ENCODE results near the gene CCDC167.
A peak's percentile ranks its signal among the peaks of the same experiment; 100 is the strongest.
"Not testable (repeated sequence)": the region's sequence is repeated elsewhere in the genome, so short reads cannot be mapped to it uniquely, and the experiment has no call there.

The CCDC167 gene

GRCh38 chr6:37501632-37502491, 2.2 kb upstream of the CCDC167 start:
- no peak for TF ChIP-seq CTCF (IDR thresholded peaks at IDR 0.05; ENCODE audit: low read depth, low read length)

GRCh38 chr6:37500904-37501303, 1.2 kb upstream of the CCDC167 start:
- not testable (repeated sequence) for H3K4me3 ChIP-seq (ENCODE audit: low read depth, low read length)

More at GRCh38 chr6:37501632-37502491, 2.2 kb upstream of the CCDC167 start:
- H3K4me3 ChIP-seq (ENCODE audit: low read depth, low read length): no peak overlapping the region

GRCh38 chr6:37500294-37500608, 558 bp upstream of the CCDC167 start:
- H3K4me3 ChIP-seq (ENCODE audit: low read depth, low read length): peak overlapping the region; percentile 76
- no peak for TF ChIP-seq CTCF (IDR thresholded peaks at IDR 0.05; ENCODE audit: low read depth, low read length)

GRCh38 chr6:37496951-37497885, 2.5 kb downstream of the CCDC167 start:
- H3K4me3 ChIP-seq (ENCODE audit: low read depth, low read length): no peak overlapping the region
- TF ChIP-seq CTCF (IDR thresholded peaks at IDR 0.05; ENCODE audit: low read depth, low read length): no peak

- no peak for TF ChIP-seq CTCF (IDR thresholded peaks at IDR 0.05; ENCODE audit: low read depth, low read length)
- no peak overlapping the region for H3K4me3 ChIP-seq (ENCODE audit: low read depth, low read length)
Measured at GRCh38 chr6:37495244-37495934, 4.3 kb downstream of the CCDC167 start.

GRCh38 chr6:37493661-37493995, 6.1 kb downstream of the CCDC167 start:
- H3K4me3 ChIP-seq (ENCODE audit: low read depth, low read length): no peak overlapping the region
- TF ChIP-seq CTCF (IDR thresholded peaks at IDR 0.05; ENCODE audit: low read depth, low read length): no peak

- TF ChIP-seq CTCF (IDR thresholded peaks at IDR 0.05; ENCODE audit: low read depth, low read length): no peak
- H3K4me3 ChIP-seq (ENCODE audit: low read depth, low read length): no peak overlapping the region
Measured at GRCh38 chr6:37492991-37493660, 6.6 kb downstream of the CCDC167 start.
